GM18499 (cell line): ENCODE results near the gene CEP131.

Source experiments
- ATAC-seq: cut with Tn5 transposase; IDR thresholded peaks from one replicate; pipeline ENCODE4 v1.9.1; 2021; ENCODE audit warnings: moderate number of reproducible peaks; ENCODE audit not compliant: insufficient read depth, unreplicated experiment

Gene CEP131

DNA sequence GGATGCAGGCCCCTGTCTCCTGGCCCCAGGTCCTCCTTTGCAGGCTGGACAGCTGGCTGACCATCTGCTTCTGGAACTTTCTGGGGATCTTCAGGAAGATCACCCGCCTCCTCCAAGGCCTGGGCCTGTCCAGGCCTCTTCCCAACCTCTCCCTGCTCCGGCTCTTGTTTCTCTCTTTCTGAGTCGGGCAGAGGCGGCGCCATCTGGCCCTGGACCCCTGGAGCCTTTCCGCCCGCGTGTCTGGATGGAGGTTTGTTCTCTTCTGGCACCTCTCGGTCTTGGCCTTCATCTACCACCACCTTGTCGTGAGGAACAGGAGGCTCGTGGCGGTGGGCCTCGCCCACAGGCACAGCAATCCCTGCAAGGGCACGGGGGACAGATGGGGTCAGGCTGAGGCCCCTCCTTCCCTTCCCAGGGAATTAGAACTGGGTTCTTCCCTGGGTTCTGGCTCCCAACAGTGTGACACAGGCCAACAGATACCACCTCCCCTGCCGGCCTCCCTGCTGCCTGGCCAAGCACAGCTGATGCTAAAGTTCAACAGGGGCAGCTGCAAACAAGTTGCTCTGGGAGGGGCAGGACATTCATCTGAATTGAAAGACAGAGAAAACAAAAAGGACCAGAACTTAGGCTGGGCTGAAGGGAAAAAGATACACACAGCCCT, 29.7 kb upstream of the CEP131 start:
- no peak for ATAC-seq

DNA sequence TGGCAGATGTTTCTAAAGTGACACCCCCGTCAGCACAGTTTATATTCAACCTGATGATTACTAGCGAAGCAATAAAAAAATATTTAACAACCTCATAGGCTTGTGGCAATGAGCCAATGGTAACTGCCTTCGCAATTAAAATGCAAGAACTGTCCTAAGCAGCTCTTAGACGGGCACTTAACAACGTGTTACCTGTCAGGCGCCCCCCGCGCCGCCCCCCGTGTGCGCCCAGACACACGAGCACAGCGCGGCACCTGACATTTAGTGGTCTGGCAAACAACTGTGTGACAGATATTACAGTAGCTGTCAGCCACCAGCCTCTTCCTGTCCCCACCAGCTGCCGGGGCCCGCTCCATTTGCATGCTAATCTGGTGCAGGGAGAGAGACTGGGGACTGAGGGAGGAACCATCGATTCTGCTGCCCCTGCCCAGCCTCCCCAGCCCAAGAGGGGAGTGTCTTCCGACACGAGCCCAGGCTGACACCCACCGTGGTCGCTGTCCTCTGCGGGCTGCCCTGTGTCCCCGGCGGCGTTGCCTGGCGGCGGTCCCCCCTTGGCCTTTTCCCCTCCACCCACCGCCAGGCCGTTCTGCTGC, 29.0 kb upstream of the CEP131 start:
- ATAC-seq = no peak

DNA sequence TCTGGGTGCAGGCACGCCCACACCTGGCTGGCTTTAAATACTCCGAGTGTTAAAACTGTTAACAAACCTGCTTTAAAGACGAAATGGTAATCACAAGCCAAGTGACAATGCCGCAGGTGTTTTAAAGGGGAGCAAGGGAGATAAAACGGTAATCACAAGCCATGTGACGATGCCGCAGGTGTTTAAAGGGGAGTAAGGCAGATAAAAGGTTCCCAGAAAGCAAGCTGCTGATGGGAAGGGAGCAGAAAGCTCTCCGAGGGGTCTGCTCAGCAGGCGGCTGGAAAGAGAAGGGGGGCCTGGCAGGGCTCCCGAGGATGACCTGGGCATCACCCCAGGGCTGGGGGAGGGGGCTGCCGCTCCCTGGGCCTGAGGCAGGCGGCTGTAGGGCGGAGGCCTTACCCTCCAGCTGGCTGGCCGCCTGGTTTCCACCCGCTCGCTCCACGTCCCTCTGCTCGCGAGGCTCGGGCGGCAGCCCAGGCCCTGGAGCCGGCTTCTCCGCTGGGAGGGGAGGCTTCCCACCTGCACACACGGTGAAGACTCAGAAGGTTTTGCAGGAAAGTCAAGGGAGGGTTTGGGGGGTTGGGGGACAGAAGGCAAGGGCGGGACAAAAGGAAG, 28.4 kb upstream of the CEP131 start:
- ATAC-seq = no peak

DNA sequence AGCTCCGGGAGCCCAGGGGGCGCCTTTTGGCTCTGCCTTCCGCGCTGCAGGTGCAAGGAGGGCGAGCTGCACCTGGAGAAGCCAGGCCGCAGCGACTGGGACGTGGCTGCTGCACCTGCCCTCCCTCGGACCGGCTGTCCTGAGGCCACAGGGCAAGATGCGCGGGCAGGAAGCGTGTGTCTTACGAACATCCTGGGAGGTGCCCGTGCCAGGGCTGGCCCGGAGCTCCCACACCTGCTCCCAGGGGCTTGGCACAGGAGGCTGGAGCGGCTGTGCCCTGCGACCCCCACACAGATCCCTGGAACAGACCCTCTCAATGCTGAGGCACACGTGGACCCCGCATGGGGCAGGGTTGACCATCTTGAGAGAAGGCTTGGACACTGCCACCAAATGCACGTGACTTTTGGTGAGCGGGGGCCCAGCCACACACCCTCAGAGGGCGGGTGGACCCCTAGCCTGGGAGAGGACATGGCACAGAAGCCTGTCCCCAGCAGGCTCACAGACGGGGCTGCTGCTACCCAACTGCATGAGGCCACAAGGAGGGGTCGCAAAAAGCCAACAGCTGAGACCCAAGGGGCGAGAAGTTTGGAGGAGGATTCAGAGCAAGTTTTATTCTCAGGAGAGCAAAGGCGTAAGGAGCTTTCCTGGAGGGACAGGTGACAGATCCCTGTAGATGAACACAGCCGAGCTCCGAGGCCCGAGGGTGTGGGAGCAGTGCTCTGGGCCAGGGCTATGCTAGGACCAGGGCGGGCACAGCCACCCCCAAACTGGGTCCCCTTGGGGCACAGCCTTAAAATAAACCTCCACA, 27.7 kb upstream of the CEP131 start:
- ATAC-seq = no peak

- ATAC-seq = no peak
These were observed 26.7 kb upstream of the CEP131 start for GRCh38 chr17:81249223-81250040.

DNA sequence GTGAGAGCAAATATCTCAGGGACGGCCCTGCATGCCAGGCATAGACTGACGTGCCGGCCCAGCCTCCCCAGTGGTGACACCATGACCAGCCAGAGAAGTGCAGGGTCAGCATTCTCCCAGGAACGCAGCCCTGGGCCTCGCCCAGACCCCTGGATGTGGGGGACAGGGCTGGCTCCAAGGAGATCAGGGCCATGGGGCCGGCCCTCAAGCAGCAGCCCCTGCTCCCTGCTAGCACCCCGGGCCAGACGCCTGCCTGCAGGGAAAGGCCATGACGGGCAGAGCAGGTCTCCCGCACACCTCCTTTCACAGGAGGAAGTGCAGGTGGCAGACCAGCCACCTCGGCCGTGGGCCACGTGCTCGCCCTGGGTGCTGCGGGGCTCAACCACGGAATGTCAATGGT, 25.9 kb upstream of the CEP131 start:
- ATAC-seq = no peak

GRCh38 chr17:81247339-81247990, 24.7 kb upstream of the CEP131 start:
- ATAC-seq = no peak

- ATAC-seq = no peak
These were observed 24.0 kb upstream of the CEP131 start for GRCh38 chr17:81246679-81247338.

DNA sequence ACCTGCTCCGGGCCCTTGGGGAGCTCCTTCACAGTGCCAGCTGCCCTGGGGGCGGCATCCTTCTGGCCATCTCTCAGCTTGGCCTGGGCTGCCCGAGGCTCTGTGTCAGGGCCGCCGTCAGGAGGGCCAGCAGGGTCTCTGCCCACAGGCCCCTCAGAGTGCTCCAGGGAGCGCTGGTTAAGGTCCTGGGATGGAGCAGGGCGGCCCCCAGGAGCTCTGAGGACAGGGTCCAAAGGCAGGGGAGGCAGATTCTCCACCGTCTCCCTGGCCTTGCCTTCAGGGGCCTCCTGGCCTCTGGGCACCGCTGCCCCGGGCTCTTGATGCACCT, 23.5 kb upstream of the CEP131 start:
- ATAC-seq = no peak

DNA sequence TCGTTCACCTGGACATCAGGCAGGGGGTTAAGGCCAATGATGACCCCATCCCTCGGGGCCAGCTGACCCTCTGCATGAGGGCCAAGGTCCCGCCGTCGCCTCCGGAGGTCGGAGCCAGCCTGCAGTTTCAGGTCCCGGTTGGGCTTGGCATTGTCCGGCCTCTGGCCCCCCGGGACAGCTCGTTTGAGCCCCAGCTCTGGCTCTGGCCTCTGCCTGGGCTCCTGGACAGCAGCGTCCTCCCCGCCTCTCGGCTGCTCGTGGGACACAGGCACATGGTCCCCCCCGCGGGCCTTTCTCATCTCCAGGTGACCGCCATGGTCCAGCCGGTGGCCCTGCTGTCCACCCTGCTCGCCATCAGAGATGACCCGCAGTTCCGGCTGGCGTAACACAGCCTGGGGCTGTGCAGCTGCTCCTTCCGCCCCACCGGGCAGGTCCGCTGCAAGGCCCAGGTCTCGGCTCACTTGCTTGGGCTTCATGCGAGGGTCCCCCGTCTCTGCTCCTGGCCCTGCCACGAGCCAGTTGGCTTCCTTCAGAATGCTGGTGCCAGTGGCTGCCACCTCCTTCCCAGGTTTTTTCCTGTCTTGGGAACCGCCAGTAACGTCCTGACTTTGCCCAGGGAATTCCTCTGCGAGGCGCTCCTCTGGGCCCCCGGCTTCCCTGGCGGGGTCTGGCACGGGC, 23.0 kb upstream of the CEP131 start:
- ATAC-seq = no peak

- no peak for ATAC-seq
These were observed 22.4 kb upstream of the CEP131 start for GRCh38 chr17:81245024-81245664.

DNA sequence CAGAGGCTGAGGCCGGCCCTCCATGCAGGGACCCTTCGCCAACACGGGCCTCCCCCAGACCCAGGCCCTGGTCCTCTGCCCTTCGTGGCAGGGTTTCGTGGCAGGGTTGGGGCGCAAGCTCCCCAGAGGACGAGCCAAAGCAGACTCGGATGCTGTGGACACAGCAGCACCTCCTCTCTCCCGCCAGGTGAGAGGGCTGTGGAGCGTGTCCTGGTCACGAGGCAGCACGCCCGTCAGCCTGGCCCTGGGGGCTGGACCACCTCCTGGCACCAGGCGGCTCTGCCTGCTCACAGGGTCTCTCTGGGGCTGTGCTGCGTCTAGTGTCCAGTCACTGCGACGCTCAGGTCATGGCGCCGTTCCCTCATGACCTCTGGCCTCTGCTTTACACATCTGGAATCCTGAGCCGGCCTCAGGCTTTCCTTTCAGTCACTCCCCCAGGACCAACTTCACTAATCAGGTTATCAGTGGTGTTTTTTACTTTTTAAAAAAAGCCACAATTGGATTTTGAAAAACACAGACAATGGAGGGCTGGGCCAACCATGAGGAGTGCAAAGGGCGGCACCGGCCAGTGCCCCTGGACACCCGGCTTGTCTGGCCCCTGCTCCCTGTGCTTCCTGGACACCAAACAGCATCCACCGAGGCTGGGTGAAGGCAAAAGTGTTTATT, 21.7 kb upstream of the CEP131 start:
- no peak for ATAC-seq

- ATAC-seq = no peak
These were observed 20.5 kb upstream of the CEP131 start for GRCh38 chr17:81243333-81243664.

DNA sequence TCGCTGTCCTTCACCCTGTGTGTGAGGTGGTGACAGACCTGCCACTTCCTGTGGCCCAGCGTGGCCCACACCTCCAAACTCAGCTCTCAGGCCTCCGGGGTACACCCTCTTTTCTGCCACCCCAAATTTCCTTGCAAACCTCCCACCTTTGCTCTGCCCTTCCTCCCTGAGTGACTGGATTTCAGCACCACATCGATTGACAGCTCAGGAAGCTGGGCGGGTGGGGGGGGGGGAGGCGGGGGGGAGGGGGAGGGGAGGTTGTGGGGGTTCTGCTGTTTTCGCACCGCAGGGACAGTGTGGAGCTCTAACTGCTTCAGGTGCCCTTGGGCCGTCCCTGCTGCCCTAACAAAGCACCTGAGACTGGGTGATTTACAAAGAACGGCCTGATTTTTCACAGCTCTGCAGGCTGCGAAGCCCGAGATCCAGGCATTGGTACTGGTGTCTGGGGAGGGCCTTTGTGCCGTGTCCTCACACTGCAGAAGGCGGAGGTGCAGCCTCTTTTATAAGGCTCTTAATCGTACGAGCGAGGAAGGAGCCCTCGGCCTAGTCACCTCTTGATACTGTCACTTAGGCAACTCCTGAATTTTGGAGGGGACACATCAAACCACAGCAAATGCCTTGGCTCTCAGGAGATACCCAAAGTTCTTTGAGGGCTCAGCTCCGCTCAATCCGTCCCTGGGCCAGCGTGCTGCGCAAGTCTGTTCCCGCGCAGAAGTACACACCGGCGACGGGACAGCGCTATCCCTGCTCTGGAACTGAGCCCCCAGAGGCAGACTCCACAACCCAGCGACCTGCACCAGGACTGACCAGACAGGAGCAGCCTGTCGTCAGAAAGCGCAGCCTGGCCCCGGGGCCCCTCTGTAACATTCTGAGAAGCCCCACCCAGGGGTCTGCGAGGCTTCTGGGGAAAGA, 19.9 kb upstream of the CEP131 start:
- ATAC-seq = no peak

- no peak for ATAC-seq
These were observed 19.1 kb upstream of the CEP131 start for GRCh38 chr17:81241648-81242420.

DNA sequence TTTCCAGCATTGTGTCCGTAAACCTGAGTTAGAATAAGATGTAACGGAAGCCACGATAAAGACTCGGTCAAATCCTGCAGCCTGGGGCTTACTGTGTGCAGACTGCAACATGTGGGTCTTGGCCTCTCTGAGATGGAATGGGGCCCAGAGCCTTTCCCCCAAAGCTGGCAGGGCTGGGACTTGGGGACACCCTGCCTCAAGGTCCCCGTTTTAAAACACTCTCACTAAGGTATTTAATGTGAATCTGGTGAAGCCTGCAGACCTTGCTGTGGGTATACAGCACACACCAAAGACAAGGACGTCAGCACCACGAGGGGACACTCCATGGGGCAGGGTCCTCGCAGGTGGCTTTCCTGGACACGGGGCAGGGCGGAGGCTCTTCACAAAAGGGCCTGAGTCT, 18.4 kb upstream of the CEP131 start:
- ATAC-seq = no peak
